VCaP (cell line): ENCODE measurements around the gene RAB27B.

Source experiments
- H3K27ac ChIP-seq: fragments of 450-650 bp; 2 replicates; pipeline ENCODE4 v1.5.1; 2017
- TF ChIP-seq, protein P1 (sequence below): fragments of 450-650 bp; conservative IDR thresholded peaks from 2 replicates; pipeline ENCODE4 v1.5.1; 2017; ENCODE audit warnings: mild to moderate bottlenecking, moderate library complexity

The RAB27B gene

DNA sequence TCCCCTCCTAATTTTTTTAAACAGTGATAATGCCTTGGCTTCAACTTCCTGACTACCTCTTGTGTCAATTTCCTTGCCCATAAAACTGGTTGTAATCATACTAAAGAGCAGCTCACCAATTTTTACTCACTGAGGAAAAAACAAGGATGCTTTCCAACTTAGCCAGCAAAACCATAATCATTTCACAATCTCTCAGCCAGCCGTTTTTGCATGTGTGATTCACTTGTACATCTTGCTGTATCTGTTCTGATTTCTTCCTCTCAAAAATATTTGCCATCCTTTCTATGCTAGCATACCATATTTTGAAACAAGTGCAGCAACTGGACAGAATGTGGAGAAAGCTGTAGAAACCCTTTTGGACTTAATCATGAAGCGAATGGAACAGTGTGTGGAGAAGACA, 60.7 kb downstream of the RAB27B start:
- TF ChIP-seq, protein P1, sequence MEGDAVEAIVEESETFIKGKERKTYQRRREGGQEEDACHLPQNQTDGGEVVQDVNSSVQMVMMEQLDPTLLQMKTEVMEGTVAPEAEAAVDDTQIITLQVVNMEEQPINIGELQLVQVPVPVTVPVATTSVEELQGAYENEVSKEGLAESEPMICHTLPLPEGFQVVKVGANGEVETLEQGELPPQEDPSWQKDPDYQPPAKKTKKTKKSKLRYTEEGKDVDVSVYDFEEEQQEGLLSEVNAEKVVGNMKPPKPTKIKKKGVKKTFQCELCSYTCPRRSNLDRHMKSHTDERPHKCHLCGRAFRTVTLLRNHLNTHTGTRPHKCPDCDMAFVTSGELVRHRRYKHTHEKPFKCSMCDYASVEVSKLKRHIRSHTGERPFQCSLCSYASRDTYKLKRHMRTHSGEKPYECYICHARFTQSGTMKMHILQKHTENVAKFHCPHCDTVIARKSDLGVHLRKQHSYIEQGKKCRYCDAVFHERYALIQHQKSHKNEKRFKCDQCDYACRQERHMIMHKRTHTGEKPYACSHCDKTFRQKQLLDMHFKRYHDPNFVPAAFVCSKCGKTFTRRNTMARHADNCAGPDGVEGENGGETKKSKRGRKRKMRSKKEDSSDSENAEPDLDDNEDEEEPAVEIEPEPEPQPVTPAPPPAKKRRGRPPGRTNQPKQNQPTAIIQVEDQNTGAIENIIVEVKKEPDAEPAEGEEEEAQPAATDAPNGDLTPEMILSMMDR = no peak
- peak overlapping the region; percentile 44; the same call in 1 of the 2 replicates for H3K27ac ChIP-seq

DNA sequence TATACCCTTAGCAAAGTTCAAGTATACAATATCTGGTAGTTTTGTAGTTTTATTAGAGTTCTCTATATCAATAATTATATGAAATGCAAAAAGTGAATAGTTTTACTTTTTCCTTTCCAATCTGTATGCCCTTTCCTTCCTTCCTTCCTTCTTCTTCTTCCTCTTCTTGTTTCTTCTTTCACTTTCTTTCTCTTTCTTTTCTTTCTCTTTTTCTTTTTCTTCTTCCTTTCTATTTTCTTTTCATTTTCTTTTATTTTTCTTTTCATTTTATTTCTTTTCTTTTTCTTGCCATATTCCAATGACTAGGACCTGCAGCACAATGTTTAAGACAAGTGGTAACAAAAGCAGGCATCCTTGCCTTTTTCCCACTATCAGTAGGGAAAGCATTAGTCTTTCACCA, 71.2 kb downstream of the RAB27B start:
- TF ChIP-seq, protein P1 = no peak
- no peak overlapping the region for H3K27ac ChIP-seq

DNA sequence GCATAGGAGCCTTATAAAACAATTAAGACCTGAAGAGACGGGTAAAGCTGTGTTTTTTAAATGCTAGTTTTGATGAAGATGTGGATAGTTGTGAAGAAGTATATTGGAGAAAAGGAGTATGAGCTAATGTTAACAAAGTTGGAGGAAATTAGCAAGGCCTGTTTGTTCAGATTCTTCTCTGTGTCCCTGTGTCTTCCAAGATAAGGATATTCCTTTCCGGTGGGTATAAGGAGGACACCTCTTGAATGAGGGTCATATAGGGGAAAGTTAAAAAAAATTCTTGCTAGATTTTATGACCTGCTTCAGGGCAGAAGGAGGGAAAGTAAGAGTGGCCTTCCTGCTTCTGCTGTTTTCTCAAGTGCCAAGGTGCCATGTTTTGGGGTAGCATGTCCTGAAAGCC, 72.0 kb downstream of the RAB27B start:
- no peak overlapping the region for H3K27ac ChIP-seq
- TF ChIP-seq, protein P1 = no peak

DNA sequence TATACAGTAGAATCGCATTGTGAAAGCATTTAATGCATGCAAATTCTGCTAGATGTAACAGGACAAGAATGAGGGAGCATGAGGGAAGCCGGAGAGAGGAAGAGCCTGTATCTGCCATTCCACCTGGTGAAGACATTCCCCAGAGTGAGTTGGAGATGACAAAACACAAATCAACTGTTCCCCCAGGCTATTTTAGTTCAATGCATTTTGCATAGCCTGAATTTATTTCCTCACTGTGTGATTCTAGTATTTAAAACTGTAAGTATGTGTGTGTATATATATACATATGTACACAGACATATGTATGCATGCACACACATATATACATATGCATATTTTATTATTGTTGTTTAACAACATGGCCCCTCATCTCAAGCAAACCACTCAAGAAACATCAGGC, 76.3 kb downstream of the RAB27B start:
- TF ChIP-seq, protein P1 = no peak
- H3K27ac ChIP-seq = no peak overlapping the region

DNA sequence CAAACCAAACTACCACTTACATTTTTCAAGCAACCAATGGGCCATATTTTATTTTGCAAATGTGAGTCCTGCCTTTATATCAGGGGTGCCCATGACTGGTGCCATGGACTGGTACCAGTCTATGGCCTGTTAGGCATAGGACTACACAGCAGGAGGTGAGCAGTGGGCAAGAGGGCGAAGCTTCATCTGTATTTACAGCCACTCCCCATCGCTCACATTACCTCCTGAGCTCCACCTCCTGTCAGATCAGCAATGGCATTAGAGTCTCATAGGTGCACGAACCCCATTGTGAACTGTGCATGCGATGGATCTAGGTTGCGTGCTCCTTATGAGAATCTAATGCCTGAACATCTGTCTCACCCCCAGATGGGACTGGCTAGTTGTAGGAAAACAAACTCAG, 77.4 kb downstream of the RAB27B start:
- TF ChIP-seq, protein P1 = no peak
- no peak overlapping the region for H3K27ac ChIP-seq

DNA sequence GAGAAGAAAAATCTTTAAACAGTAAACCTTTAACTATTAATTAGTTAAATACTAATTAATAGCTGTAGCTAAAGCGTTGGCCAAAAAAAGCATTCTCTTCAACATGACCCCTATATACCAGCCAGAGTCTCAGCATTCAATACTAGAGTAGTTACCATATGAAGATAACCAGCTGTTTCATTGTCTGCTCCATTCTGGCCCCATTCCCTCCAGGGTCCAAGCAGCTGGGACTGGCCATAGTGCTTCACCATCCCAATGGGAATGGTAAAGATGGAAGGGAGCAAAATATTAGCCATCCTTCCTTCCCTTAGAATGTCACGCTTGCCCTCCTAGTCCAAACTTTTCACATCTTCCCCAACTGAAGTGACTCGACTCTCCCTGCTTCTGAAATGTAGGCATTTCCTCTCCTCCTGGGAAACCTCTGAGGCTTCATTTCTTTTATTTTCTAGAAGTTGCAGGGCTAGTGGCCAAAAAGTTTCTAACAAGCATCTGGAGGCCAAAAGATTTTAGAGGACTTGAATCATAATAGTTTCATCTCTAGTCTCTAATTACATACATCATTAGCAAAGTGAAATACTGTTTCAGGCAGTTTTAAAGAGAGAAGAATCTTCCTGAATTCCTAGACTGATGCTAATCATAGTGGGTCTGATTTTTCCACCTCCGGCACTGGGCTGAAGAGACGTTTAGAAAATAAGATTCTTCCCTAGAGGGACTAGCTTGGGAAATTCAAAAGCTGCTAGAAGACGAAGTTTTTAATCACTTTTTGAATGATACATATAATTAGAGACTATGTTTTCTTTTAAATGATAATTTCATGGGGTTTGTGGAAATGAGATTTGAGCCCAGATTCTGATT, 78.3 kb downstream of the RAB27B start:
- no peak overlapping the region for H3K27ac ChIP-seq
- TF ChIP-seq, protein P1 = no peak

DNA sequence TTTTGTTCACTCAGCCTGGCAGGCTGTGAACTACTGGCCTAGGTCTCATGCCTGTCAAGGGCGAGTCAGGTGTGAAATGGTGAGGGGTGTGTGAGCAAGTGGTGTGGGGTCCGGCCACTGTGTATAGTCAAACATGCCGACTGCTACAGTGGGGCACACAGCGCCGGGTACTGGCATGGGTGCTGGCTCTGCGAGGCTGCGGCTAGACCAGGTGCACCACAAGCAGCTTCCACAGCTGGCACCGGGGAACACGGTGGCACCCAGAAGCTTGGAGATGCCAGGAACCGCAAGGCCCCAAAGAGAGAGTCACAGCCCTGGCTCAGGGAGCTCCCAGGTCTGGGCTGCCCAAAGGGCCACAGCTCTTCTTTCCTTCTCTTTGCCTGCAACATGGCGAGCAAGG, 81.3 kb downstream of the RAB27B start:
- TF ChIP-seq, protein P1 = no peak
- H3K27ac ChIP-seq = no peak overlapping the region
